ENCODE measurements around the gene PBX2. TPM values are rescaled to one million over a fixed set of nuclear protein-coding genes. Genes with fewer than 3 reads are reported as not detected.
"Not testable (repeated sequence)": the region's sequence is repeated elsewhere in the genome, so short reads cannot be mapped to it uniquely, and the experiment has no call there.

The PBX2 gene
- total and polyA plus RNA-seq, 2 donors (not counting 1 experiment from before 2014, with no cell fraction given), result 35.0 to 39.4 TPM

DNA sequence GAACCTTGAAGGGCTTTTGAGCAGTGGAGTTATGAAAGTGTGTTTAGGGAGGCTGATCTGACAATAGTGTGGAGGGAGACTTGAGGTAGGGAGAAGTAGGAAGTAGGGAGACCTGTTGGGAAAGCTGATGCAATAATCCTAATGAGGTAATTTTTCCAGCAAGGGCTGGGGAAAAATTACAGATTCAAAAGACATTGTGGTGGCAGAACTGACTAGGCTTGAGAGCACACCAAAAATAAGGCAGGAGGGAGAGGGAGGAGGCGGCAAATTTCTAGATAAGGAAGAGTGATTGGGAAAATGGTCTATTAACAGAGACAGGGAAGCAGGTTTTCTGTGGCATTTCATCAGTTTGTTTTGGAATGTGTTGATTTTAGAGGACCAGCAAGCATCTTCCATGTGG is 43.7 kb downstream of the PBX2 start:
- DNase-seq (ENCODE audit: low read depth in 2 of 2), result no peak
- no peak overlapping the region for H3K9ac ChIP-seq (ENCODE audit: insufficient read depth, low read length)

DNA sequence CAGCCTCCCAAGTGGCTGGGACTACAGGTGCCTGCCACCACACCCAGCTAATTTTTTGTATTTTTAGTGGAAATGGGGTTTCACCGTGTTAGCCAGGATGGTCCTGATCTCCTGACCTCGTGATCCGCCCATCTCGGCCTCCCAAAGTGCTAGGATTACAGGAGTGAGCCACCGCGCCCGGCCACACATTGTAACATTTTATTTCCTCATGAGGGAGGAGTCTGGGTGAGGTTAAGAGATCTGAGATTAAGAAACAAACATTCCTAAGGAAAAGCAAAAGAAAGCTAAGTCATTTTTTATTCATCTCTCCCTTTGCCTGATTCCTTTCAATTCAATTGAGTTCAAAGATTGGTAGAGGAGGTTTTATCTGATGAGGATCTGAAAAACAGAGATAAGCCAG is 45.8 kb downstream of the PBX2 start:
- H3K27me3 ChIP-seq (ENCODE audit: control insufficient read depth, insufficient read depth, low read length); H3K79me2 ChIP-seq (ENCODE audit: control insufficient read depth, insufficient read depth, low read length); H4K20me1 ChIP-seq (ENCODE audit: control insufficient read depth, extremely low read depth, insufficient read depth, low read length); H2AFZ ChIP-seq (ENCODE audit: low read length); H3K27ac ChIP-seq (ENCODE audit: insufficient read depth, low read length); H3K4me1 ChIP-seq (ENCODE audit: control insufficient read depth, extremely low read depth, insufficient read depth, low read length); H3K4me3 ChIP-seq (replicated peaks in 1 of 4; ENCODE audit: control extremely low read depth in 1 of 4, insufficient read depth in 1 of 4, low read depth in 3 of 4, low read length in 4 of 4); H3K4me2 ChIP-seq (ENCODE audit: extremely low read depth, insufficient read depth, low read length); DNase-seq (ENCODE audit: low read depth in 2 of 2); H3K9me3 ChIP-seq (ENCODE audit: control insufficient read depth, insufficient read depth, low read depth, low read length); H3K36me3 ChIP-seq (ENCODE audit: control insufficient read depth, insufficient read depth, low read length); H3K9ac ChIP-seq (ENCODE audit: insufficient read depth, low read length): not testable (repeated sequence)

More for the DNA sequence above, 43.7 kb downstream of the PBX2 start:
- Histone ChIP-seq H4K20me1 (ENCODE audit: control insufficient read depth, extremely low read depth, insufficient read depth, low read length) (no peaks in the 10 kb centered on the region), H3K4me2 (ENCODE audit: extremely low read depth, insufficient read depth, low read length) (no peak overlapping the region), H3K4me1 (ENCODE audit: control insufficient read depth, extremely low read depth, insufficient read depth, low read length) (no peaks in the 10 kb centered on the region), H3K9me3 (ENCODE audit: control insufficient read depth, insufficient read depth, low read depth, low read length) (no peaks in the 10 kb centered on the region), H2AFZ (ENCODE audit: low read length) (no peak overlapping the region), H3K27me3 (ENCODE audit: control insufficient read depth, insufficient read depth, low read length) (no peaks in the 10 kb centered on the region), H3K27ac (ENCODE audit: insufficient read depth, low read length) (no peak overlapping the region), H3K79me2 (ENCODE audit: control insufficient read depth, insufficient read depth, low read length) (no peaks in the 10 kb centered on the region), H3K4me3 (replicated peaks in 1 of 4; ENCODE audit: control extremely low read depth in 1 of 4, insufficient read depth in 1 of 4, low read depth in 3 of 4, low read length in 4 of 4) (no peak overlapping the region), H3K36me3 (ENCODE audit: control insufficient read depth, insufficient read depth, low read length) (no peaks in the 10 kb centered on the region)
- TF ChIP-seq, protein P1, sequence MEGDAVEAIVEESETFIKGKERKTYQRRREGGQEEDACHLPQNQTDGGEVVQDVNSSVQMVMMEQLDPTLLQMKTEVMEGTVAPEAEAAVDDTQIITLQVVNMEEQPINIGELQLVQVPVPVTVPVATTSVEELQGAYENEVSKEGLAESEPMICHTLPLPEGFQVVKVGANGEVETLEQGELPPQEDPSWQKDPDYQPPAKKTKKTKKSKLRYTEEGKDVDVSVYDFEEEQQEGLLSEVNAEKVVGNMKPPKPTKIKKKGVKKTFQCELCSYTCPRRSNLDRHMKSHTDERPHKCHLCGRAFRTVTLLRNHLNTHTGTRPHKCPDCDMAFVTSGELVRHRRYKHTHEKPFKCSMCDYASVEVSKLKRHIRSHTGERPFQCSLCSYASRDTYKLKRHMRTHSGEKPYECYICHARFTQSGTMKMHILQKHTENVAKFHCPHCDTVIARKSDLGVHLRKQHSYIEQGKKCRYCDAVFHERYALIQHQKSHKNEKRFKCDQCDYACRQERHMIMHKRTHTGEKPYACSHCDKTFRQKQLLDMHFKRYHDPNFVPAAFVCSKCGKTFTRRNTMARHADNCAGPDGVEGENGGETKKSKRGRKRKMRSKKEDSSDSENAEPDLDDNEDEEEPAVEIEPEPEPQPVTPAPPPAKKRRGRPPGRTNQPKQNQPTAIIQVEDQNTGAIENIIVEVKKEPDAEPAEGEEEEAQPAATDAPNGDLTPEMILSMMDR (conservative IDR thresholded peaks at IDR 0.05 in 1 of 2, IDR thresholded peaks at IDR 0.05 in 1 of 2; ENCODE audit: low read depth in 1 of 2, low read length in 2 of 2), result no peak
- no peak for TF ChIP-seq EZH2 (IDR thresholded peaks at IDR 0.05; ENCODE audit: low read length, missing control alignments)

DNA sequence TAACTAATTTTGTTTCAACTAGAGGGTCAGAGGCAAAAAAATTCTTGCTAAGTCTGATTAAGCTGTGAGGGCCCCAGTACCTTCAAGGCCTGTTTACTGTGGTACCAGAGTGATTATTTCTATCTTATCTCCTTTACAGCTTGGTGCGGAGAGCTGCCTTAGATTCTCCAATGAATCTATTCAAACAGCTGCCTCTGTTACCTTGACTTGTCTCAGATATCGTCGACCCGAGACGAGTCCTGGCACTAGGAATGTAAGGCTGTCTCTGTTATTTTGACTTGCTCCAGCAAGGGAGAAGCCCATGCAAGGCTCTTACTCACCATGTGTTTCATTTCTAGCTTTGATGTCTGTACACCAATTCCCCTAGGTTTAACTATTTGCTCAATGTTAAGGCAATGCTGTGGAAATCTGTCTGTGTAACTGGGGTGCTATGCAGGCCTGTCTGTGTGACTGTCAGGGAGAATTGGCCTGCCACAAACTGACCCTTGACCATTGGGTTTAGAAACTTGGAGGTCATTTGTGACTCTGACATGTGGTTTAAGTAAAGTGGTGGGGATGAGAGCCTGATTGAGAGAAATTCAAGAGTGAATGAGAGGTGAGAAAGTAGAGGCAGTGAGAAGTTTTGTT is 49.5 kb downstream of the PBX2 start:
- Histone ChIP-seq H3K27ac (ENCODE audit: insufficient read depth, low read length) (no peak overlapping the region), H3K4me3 (replicated peaks in 1 of 4; ENCODE audit: control extremely low read depth in 1 of 4, insufficient read depth in 1 of 4, low read depth in 3 of 4, low read length in 4 of 4) (no peak overlapping the region), H3K9ac (ENCODE audit: insufficient read depth, low read length) (no peak overlapping the region), H2AFZ (ENCODE audit: low read length) (no peak overlapping the region), H3K4me2 (ENCODE audit: extremely low read depth, insufficient read depth, low read length) (no peak overlapping the region), H3K4me1 (ENCODE audit: control insufficient read depth, extremely low read depth, insufficient read depth, low read length) (no peaks in the 10 kb centered on the region), H3K36me3 (ENCODE audit: control insufficient read depth, insufficient read depth, low read length) (no peaks in the 10 kb centered on the region), H3K79me2 (ENCODE audit: control insufficient read depth, insufficient read depth, low read length) (no peaks in the 10 kb centered on the region), H4K20me1 (ENCODE audit: control insufficient read depth, extremely low read depth, insufficient read depth, low read length) (no peaks in the 10 kb centered on the region), H3K9me3 (ENCODE audit: control insufficient read depth, insufficient read depth, low read depth, low read length) (no peaks in the 10 kb centered on the region), H3K27me3 (ENCODE audit: control insufficient read depth, insufficient read depth, low read length) (no peaks in the 10 kb centered on the region)
- no peak for TF ChIP-seq EZH2 (IDR thresholded peaks at IDR 0.05; ENCODE audit: low read length, missing control alignments)
- TF ChIP-seq, protein P1 (conservative IDR thresholded peaks at IDR 0.05 in 1 of 2, IDR thresholded peaks at IDR 0.05 in 1 of 2; ENCODE audit: low read depth in 1 of 2, low read length in 2 of 2), result no peak
- DNase-seq (ENCODE audit: low read depth in 2 of 2), result no peak

All from fibroblast of lung (primary cell).